ENCODE data around the gene AKAP12. TPM values are rescaled to one million over a fixed set of nuclear protein-coding genes. Genes with fewer than 3 reads are reported as not detected.

AKAP12 gene
- total RNA-seq, 1 donor from 2014 or later = 0.47 TPM

DNA sequence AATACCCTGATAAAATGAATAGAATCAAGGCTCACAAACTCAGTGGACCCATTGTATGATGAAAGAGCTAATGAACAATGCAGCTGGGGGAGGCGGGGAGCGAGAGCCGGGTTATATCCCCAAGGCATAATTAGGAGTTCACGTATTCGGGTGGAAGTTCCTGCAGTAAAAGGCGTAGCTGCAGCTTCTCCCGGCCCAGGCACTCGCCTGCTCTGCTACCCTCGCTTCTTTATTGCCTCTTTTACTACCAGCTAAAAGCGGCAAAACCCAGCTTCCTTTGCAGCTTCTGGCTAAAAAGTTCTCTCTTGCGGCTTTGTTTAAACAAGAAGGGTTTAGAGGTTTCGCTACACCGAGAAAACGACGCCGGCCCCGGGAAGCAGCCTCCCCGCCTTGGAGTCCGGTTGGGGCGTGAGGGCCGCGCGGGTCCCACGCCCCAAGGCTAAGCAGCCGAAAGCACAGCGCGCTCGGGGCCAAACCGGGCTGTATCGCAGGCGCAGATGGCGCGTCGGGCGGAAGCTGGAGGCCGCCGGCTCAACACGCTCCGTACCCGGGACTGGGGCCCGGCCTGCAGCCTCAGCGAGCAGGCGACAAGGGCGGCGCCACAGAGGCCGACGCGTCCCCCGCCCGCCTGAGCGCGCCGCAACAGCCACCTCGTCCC is 150.0 kb downstream of the AKAP12 start:
- no peak for DNase-seq (ENCODE audit: low spot score)
- Mint-ChIP-seq H3K36me3 (ENCODE audit: low read depth) (peaks cover 10% of the 10 kb centered on the region), H3K4me3 (peak overlapping the region; percentile 95), H3K27me3 (ENCODE audit: insufficient read depth) (no peaks in the 10 kb centered on the region), H3K27ac (peak overlapping the region; percentile 97), H3K9me3 (no peaks in the 10 kb centered on the region), H3K4me1 (ENCODE audit: low read depth) (peaks cover 68% of the 10 kb centered on the region)
- intact Hi-C loops (cut with micrococcal nuclease) = loop anchor here (1.0 to 10.0 kb wide), 14 partner anchors 9 to 1845 kb away; partner anchors contain the start of genes FBXO5, KATNA1, MTRF1L and NUP43

DNA sequence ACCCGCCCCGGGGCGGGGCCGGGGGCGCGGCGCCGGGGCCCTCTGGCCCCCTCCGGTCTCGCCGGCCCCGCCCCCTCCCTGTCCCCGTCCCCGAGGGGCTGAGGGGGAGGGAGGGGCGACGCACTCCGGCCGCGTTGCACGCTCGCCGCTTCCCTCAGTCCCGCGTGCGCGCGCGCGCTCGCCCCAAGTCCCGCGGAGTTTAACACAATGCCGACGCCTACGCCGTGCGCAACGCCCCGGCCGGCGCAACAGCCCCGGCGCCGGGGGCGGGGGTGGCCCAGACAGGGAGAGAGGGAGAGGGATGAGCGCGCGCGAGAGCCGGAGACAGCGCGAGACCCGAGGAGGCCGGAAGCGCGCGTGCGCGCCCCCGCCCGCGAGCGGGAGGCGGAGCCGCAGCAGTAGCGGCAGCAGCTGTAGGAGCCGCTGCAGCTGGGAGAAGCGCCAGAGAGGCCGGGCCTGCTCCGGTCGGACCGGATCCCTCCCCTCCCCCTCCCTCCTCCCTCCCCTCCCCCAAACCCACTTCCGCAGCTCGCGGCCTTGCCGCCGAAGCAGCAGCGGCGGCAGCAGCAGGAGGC is 150.6 kb downstream of the AKAP12 start:
- no peaks in the 10 kb centered on the region for H3K9me3 Mint-ChIP-seq
- peaks cover 13% of the 10 kb centered on the region for H3K36me3 Mint-ChIP-seq (ENCODE audit: low read depth)
- peak overlapping the region; percentile 65 for H3K27ac Mint-ChIP-seq
- intact Hi-C loops (cut with micrococcal nuclease) = loop anchor here (1.0 to 10.0 kb wide), 12 partner anchors 62 to 1846 kb away; partner anchors contain the start of genes FBXO5, KATNA1, MTRF1L and NUP43
- peak; percentile 99 for DNase-seq (ENCODE audit: low spot score)
- H3K4me1 Mint-ChIP-seq (ENCODE audit: low read depth) = peaks cover 68% of the 10 kb centered on the region
- peak overlapping the region; percentile 39 for H3K4me3 Mint-ChIP-seq
- no peaks in the 10 kb centered on the region for H3K27me3 Mint-ChIP-seq (ENCODE audit: insufficient read depth)

DNA sequence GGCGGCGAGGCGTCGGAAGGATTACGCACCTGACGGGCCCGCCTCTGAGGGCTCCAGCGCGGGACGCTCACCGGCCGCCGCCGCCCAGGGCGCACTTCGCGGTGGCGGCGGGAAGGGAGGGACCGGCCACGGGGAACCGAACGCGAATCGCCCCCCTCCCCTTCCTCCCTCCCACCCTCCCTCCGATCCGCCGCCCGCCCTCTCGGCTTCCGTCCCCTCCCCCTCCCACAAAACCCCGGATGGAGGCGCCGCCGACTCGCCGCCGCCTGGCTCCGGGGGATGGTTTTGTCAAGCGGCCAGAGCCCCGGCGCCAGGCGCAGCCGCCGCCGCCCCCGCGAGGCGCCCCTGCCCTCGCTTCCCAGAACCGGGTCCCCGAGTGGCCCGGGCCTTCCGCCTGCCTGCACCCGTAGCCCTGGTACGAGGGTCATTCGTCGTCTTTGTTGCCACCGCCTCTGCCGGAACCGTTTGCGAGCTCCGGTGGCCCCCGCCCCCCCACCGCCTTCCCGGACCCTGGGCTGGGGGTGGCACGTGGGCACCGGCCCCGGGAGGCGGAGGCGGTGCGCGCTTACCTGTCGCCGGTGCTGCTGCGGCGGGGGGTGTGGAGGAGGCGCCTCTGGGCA is 151.2 kb downstream of the AKAP12 start:
- Mint-ChIP-seq H3K36me3 (ENCODE audit: low read depth) (peaks cover 15% of the 10 kb centered on the region), H3K27ac (no peak overlapping the region), H3K9me3 (no peaks in the 10 kb centered on the region), H3K4me3 (peak overlapping the region; percentile 95), H3K4me1 (ENCODE audit: low read depth) (peaks cover 65% of the 10 kb centered on the region), H3K27me3 (ENCODE audit: insufficient read depth) (no peaks in the 10 kb centered on the region)
- DNase-seq (ENCODE audit: low spot score) = peak; percentile 80
- intact Hi-C loops (cut with micrococcal nuclease) = loop anchor here (1.0 to 10.0 kb wide), 12 partner anchors 61 to 1846 kb away; partner anchors contain the start of genes FBXO5, KATNA1, MTRF1L and NUP43

DNA sequence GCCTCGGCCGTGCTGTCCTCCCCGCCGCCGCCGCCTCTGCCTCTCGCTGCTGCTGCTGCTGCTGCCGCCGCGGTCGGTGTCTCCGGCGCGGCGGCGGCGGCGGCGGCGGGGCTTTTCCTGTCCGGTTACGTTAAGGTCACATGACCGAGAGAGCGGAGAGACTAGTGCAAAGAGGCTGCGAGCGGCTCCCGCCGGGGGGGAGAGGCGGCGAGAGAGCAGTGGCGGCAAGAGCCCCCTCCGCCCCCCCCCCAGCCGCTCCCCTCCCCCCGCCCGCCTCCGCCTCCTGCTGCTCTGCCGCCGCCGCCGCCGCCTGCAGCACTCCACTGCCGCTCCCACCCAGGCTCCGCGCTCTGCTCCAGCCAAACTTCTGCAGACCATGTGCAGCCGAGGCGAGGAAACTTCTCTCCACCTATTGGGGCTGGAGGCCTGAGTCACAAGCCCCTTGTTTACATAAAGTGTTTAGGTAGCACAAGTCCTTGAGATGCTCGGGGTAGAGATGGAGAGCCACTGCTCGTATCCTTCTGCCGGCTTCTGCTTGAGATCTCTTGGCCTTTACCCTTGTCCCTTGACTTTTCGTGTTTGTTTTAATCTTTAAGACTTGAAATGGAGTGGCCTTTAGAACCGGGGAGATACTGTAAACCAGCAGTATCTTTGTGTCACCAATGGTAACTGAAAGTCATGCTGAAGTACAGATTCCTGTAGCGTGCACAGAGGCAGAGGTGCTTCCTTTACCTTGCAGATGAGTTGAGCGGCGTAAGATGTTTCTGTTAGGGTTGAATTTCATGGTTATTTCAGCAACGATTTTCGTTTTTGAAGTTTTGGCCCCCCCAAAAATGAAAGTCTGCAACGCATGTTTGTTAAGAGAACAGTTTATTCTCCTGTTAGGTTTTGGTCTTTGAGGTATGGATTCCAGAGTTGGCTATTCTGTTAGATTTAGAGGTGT is 152.0 kb downstream of the AKAP12 start, which contains the start of gene ZBTB2:
ZBTB2 (minus strand) TSS at position 89 of the 943 bp plus-strand sequence. CDS start 17,922 bp downstream, outside the sequence.
- H3K4me1 Mint-ChIP-seq (ENCODE audit: low read depth) = peaks cover 68% of the 10 kb centered on the region
- intact Hi-C loops (cut with micrococcal nuclease) = loop anchor here (2.0 to 10.0 kb wide), 9 partner anchors 15 to 1847 kb away; partner anchors contain the start of genes FBXO5, KATNA1 and NUP43
- peak; percentile 65 for DNase-seq (ENCODE audit: low spot score)
- no peaks in the 10 kb centered on the region for H3K27me3 Mint-ChIP-seq (ENCODE audit: insufficient read depth)
- peak within 1 kb of the TSS; percentile 95 for H3K4me3 Mint-ChIP-seq
- peak within 1 kb of the TSS; percentile 96 for H3K27ac Mint-ChIP-seq
- H3K36me3 Mint-ChIP-seq (ENCODE audit: low read depth) = peaks cover 17% of the 10 kb centered on the region
- no peaks in the 10 kb centered on the region for H3K9me3 Mint-ChIP-seq

DNA sequence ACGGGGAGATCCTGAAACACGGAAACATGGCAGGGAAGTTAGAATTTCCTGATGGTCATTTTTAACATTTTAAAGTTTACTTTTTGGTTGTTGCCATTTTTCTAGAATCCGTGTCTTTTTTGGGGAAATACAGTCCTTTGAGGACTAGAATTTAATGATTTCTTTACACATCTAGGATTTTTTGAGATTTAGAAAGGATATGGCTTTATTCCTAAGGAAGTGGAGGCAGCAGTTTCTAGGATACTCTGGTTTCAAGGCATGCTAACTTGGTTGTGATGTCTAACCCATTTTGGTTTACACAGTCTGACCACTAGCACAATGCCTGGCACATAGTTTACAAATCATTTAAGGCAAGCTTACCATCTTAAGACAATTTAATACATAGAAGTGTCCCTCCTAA is 152.7 kb downstream of the AKAP12 start:
- peak overlapping the region; percentile 95 for H3K4me3 Mint-ChIP-seq
- intact Hi-C loops (cut with micrococcal nuclease) = loop anchor here (2.0 to 10.0 kb wide), 4 partner anchors 14 to 1388 kb away; no protein-coding TSS in a partner anchor
- H3K9me3 Mint-ChIP-seq = no peaks in the 10 kb centered on the region
- H3K27ac Mint-ChIP-seq = peak overlapping the region; percentile 96
- DNase-seq (ENCODE audit: low spot score) = no peak
- no peaks in the 10 kb centered on the region for H3K27me3 Mint-ChIP-seq (ENCODE audit: insufficient read depth)
- peaks cover 17% of the 10 kb centered on the region for H3K36me3 Mint-ChIP-seq (ENCODE audit: low read depth)
- peaks cover 66% of the 10 kb centered on the region for H3K4me1 Mint-ChIP-seq (ENCODE audit: low read depth)

DNA sequence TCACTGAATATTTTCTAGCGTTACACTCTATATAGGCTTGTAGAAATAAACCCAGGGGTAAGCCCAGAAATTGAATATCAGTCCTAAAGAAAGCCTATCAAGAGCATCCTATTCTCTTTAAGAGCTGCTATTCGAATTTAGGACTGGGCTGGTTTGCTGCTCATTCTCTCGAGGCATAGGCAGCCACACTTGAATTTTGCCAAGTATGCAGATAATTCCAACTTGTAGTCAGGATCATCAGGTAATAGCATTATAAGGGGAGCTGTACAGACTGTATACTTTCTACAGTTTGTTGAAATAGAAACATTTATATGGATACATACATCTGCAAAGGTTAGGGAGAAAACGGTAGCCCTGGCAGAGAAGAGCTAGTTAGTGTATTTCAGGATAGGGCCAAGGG is 153.6 kb downstream of the AKAP12 start:
- Mint-ChIP-seq H3K4me1 (ENCODE audit: low read depth) (peaks cover 64% of the 10 kb centered on the region), H3K27ac (peak overlapping the region; percentile 96), H3K36me3 (ENCODE audit: low read depth) (peaks cover 22% of the 10 kb centered on the region), H3K9me3 (no peaks in the 10 kb centered on the region), H3K4me3 (peak overlapping the region; percentile 95), H3K27me3 (ENCODE audit: insufficient read depth) (no peaks in the 10 kb centered on the region)
- no peak for DNase-seq (ENCODE audit: low spot score)
- intact Hi-C loops (cut with micrococcal nuclease) = loop anchor here (2.0 to 10.0 kb wide), 4 partner anchors 13 to 1389 kb away; no protein-coding TSS in a partner anchor

DNA sequence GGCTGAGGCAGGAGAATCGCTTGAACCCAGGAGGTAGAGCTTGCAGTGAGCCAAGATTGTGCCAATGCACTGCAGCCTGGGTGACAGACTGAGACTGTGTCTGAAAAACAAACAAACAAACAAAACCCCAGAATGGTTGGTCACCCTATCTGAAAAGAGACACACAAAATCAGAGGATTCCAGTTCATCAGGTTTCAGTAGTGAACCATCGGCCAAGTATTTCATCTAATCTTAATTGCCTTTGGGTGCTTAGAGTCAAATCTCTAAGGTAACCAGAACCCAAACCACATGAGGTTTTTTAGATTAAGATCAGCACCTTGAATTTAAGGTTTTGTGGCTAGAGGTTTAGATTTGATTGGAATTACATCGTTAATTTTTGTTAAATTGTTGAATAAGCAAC is 159.9 kb downstream of the AKAP12 start:
- H3K4me1 Mint-ChIP-seq (ENCODE audit: low read depth) = peaks cover 61% of the 10 kb centered on the region
- intact Hi-C loops (cut with micrococcal nuclease) = loop anchor here (10.0 kb wide), 2 partner anchors 325 to 1395 kb away; no protein-coding TSS in a partner anchor
- peaks cover 24% of the 10 kb centered on the region for H3K36me3 Mint-ChIP-seq (ENCODE audit: low read depth)
- no peak overlapping the region for H3K4me3 Mint-ChIP-seq
- no peak overlapping the region for H3K27ac Mint-ChIP-seq
- no peaks in the 10 kb centered on the region for H3K9me3 Mint-ChIP-seq
- H3K27me3 Mint-ChIP-seq (ENCODE audit: insufficient read depth) = no peaks in the 10 kb centered on the region
- no peak for DNase-seq (ENCODE audit: low spot score)

DNA sequence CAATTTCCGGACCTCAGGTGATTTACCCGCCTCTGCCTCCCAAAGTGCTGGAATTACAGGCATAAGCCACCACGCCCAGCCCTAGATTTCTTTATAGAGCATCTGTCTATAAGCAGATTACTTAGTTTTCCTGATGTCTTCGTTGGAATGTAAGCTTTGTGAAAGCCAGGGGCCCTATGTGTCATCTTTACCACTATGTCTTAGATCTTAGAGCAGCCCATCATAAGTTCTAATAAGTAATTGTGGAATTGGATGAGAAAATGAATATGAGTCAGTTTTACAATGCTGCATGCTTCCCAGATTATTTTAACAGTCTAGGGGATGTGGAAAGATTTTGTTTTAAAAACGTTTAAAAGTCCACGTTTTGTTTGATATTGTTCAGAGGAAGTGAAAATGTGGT is 160.7 kb downstream of the AKAP12 start:
- H3K4me3 Mint-ChIP-seq = peak overlapping the region; percentile 30
- no peaks in the 10 kb centered on the region for H3K9me3 Mint-ChIP-seq
- H3K27me3 Mint-ChIP-seq (ENCODE audit: insufficient read depth) = no peaks in the 10 kb centered on the region
- DNase-seq (ENCODE audit: low spot score) = no peak
- H3K36me3 Mint-ChIP-seq (ENCODE audit: low read depth) = peaks cover 19% of the 10 kb centered on the region
- intact Hi-C loops (cut with micrococcal nuclease) = no loop called here
- H3K27ac Mint-ChIP-seq = no peak overlapping the region
- H3K4me1 Mint-ChIP-seq (ENCODE audit: low read depth) = peaks cover 53% of the 10 kb centered on the region

DNA sequence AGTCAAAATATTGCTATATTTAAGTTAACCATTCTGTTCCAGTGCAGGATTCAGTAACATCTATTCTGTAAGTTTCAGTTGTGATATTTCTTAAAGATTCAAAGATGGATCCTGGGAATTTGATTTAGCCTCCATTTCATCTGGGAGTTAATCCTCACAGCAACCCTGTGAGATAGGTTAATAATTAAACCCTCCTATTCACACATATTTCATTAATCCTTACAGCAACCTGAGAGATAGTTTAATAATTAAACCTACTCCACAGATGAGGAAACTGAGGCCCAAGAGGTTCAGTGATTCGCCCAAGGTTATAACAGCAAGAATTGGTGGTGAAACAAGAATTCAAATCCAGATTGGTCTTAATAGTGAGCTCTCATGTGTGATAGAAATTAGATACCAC is 162.5 kb downstream of the AKAP12 start:
- intact Hi-C loops (cut with micrococcal nuclease) = no loop called here
- Mint-ChIP-seq H3K36me3 (ENCODE audit: low read depth) (peaks cover 20% of the 10 kb centered on the region), H3K4me3 (no peak overlapping the region), H3K27ac (no peak overlapping the region), H3K9me3 (no peaks in the 10 kb centered on the region), H3K27me3 (ENCODE audit: insufficient read depth) (no peaks in the 10 kb centered on the region), H3K4me1 (ENCODE audit: low read depth) (peaks cover 47% of the 10 kb centered on the region)
- no peak for DNase-seq (ENCODE audit: low spot score)

DNA sequence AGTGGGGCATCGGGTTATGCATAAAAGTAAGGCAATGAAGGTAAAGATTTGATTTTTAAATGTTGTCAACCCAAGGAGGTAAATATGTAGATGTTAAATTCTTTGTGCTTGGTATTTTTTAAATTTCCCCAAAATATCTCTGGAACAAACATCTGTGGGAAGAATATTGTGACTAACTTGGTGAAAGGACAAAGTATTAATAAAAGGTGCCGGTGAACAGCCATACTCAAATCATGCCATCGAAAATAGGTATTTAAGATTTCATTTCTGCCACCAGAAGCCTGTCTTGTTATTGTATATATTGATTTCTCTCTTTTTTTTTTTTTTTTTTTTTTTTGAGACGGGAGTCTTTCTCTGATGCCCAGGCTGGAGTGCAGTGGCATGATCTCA is 164.1 kb downstream of the AKAP12 start:
- H3K36me3 Mint-ChIP-seq (ENCODE audit: low read depth) = peaks cover 16% of the 10 kb centered on the region
- no peak overlapping the region for H3K27ac Mint-ChIP-seq
- H3K9me3 Mint-ChIP-seq = no peaks in the 10 kb centered on the region
- no peak overlapping the region for H3K4me3 Mint-ChIP-seq
- H3K27me3 Mint-ChIP-seq (ENCODE audit: insufficient read depth) = no peaks in the 10 kb centered on the region
- H3K4me1 Mint-ChIP-seq (ENCODE audit: low read depth) = peaks cover 32% of the 10 kb centered on the region
- no peak for DNase-seq (ENCODE audit: low spot score)
- intact Hi-C loops (cut with micrococcal nuclease) = no loop called here
